Measurements from ENCODE around the gene TMEM178B.

Gene TMEM178B

GRCh38 chr7:141461924-141462323 is 388.1 kb downstream of the TMEM178B start:
- TF ChIP-seq GATA1 (IDR thresholded peaks at IDR 0.05; ENCODE audit: low read depth, low read length) = no peak
- TF ChIP-seq POLR2A (IDR thresholded peaks at IDR 0.05; ENCODE audit: low read length) = no peak
- DNase-seq = no peak

GRCh38 chr7:141462958-141463357 is 389.1 kb downstream of the TMEM178B start:
- TF ChIP-seq GATA1 (IDR thresholded peaks at IDR 0.05; ENCODE audit: low read depth, low read length) (no peak), POLR2A (IDR thresholded peaks at IDR 0.05; ENCODE audit: low read length) (no peak)
- DNase-seq = no peak

- TF ChIP-seq GATA1 (IDR thresholded peaks at IDR 0.05; ENCODE audit: low read depth, low read length) = no peak
- TF ChIP-seq POLR2A (IDR thresholded peaks at IDR 0.05; ENCODE audit: low read length) = no peak
- DNase-seq = no peak
Observed at GRCh38 chr7:141463986-141464385, 390.1 kb downstream of the TMEM178B start.

GRCh38 chr7:141464551-141464950 is 390.7 kb downstream of the TMEM178B start:
- TF ChIP-seq GATA1 (IDR thresholded peaks at IDR 0.05; ENCODE audit: low read depth, low read length) = no peak
- no peak for TF ChIP-seq POLR2A (IDR thresholded peaks at IDR 0.05; ENCODE audit: low read length)
- DNase-seq = no peak

- TF ChIP-seq POLR2A (IDR thresholded peaks at IDR 0.05; ENCODE audit: low read length) (no peak), GATA1 (IDR thresholded peaks at IDR 0.05; ENCODE audit: low read depth, low read length) (no peak)
- DNase-seq = no peak
Observed at GRCh38 chr7:141466151-141466904, 392.5 kb downstream of the TMEM178B start.

GRCh38 chr7:141468341-141468740 is 394.5 kb downstream of the TMEM178B start:
- TF ChIP-seq POLR2A (IDR thresholded peaks at IDR 0.05; ENCODE audit: low read length) (no peak), GATA1 (IDR thresholded peaks at IDR 0.05; ENCODE audit: low read depth, low read length) (no peak)

GRCh38 chr7:141475679-141476078 is 401.8 kb downstream of the TMEM178B start:
- no peak for DNase-seq
- no peak for TF ChIP-seq POLR2A (IDR thresholded peaks at IDR 0.05; ENCODE audit: low read length)
- TF ChIP-seq GATA1 (IDR thresholded peaks at IDR 0.05; ENCODE audit: low read depth, low read length) = no peak

More at GRCh38 chr7:141468341-141468740, 394.5 kb downstream of the TMEM178B start:
- DNase-seq = no peak

GRCh38 chr7:141477865-141478264 is 404.0 kb downstream of the TMEM178B start:
- no peak for TF ChIP-seq GATA1 (IDR thresholded peaks at IDR 0.05; ENCODE audit: low read depth, low read length)
- no peak for TF ChIP-seq POLR2A (IDR thresholded peaks at IDR 0.05; ENCODE audit: low read length)
- DNase-seq = no peak

- TF ChIP-seq POLR2A (IDR thresholded peaks at IDR 0.05; ENCODE audit: low read length) (no peak), GATA1 (IDR thresholded peaks at IDR 0.05; ENCODE audit: low read depth, low read length) (no peak)
- no peak for DNase-seq
Observed at GRCh38 chr7:141478845-141479244, 405.0 kb downstream of the TMEM178B start.

- DNase-seq = no peak
- no peak for TF ChIP-seq GATA1 (IDR thresholded peaks at IDR 0.05; ENCODE audit: low read depth, low read length)
- no peak for TF ChIP-seq POLR2A (IDR thresholded peaks at IDR 0.05; ENCODE audit: low read length)
Observed at GRCh38 chr7:141480953-141481352, 407.1 kb downstream of the TMEM178B start.

- TF ChIP-seq POLR2A (IDR thresholded peaks at IDR 0.05; ENCODE audit: low read length) (no peak), GATA1 (IDR thresholded peaks at IDR 0.05; ENCODE audit: low read depth, low read length) (no peak)
- DNase-seq = no peak
Observed at GRCh38 chr7:141481971-141482370, 408.1 kb downstream of the TMEM178B start.

- DNase-seq = no peak
- TF ChIP-seq GATA1 (IDR thresholded peaks at IDR 0.05; ENCODE audit: low read depth, low read length) (no peak), POLR2A (IDR thresholded peaks at IDR 0.05; ENCODE audit: low read length) (no peak)
Observed at GRCh38 chr7:141483044-141483443, 409.2 kb downstream of the TMEM178B start.

GRCh38 chr7:141484907-141485306 is 411.0 kb downstream of the TMEM178B start:
- no peak for DNase-seq
- TF ChIP-seq POLR2A (IDR thresholded peaks at IDR 0.05; ENCODE audit: low read length) = no peak
- TF ChIP-seq GATA1 (IDR thresholded peaks at IDR 0.05; ENCODE audit: low read depth, low read length) = no peak

- no peak for DNase-seq
- no peak for TF ChIP-seq POLR2A (IDR thresholded peaks at IDR 0.05; ENCODE audit: low read length)
- TF ChIP-seq GATA1 (IDR thresholded peaks at IDR 0.05; ENCODE audit: low read depth, low read length) = no peak
Observed at GRCh38 chr7:141486959-141487358, 413.1 kb downstream of the TMEM178B start.

GRCh38 chr7:141490474-141490873 is 416.6 kb downstream of the TMEM178B start:
- no peak for DNase-seq
- TF ChIP-seq GATA1 (IDR thresholded peaks at IDR 0.05; ENCODE audit: low read depth, low read length) = no peak
